Measurements from ENCODE around the gene OR51I1.

GRCh38 chr11:5486421-5486820, 45.1 kb upstream of the OR51I1 start:
- TF ChIP-seq CTCF (IDR thresholded peaks at IDR 0.05) (no peak), POLR2A (IDR thresholded peaks at IDR 0.05) (no peak)
